Choroid plexus epithelial cell (primary cell): ENCODE results near the gene IL1R1.

Experiments used
- DNase-seq: peaks from one replicate; pipeline ENCODE4 v3.0.0-alpha.2; 2010; ENCODE audit warnings: low read depth
- H3K4me3 ChIP-seq: 2 replicates; pipeline ENCODE4 v1.5.1; 2011; ENCODE audit warnings: low read depth, mild to moderate bottlenecking, control low read depth, low read length, moderate library complexity
- TF ChIP-seq, protein P1 (sequence below): conservative IDR thresholded peaks from 2 replicates; pipeline ENCODE4 v1.5.1; 2011; ENCODE audit warnings: low read depth, mild to moderate bottlenecking, control low read depth, inconsistent platforms, low read length, moderate library complexity

IL1R1 gene

DNA sequence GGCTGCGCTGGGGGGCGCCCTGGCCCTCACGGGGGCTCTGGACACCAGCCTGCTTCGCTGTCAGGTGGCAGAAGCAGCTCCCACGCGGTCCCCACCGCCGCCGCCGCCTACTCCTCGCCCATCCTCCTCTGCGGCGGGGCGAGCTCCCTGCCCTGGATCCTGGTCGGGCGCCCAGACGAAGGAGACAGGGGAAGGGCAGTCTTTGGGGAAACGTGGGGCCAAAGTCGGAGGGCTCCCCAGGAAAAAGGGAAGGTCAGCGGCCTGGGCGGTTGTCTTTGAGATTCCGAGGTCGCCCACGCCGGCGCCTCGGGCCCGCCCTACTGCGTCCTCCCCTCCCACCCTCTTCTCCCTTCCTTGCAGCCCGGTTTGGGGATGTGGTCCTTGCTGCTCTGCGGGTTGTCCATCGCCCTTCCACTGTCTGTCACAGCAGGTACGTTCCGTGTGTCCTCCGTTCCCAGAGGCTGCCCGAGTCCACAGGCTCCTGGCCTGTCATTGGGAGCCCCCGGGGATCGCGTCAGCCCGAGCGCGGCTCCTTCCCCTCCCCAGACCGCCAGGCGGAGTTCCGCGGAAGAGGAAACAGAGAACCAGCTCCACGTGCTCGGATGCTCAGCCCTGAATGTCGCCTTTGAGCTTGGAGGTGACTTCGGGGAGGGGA, 45.1 kb downstream of the IL1R1 start:
- peak overlapping the region; percentile 63 for H3K4me3 ChIP-seq
- TF ChIP-seq, protein P1, sequence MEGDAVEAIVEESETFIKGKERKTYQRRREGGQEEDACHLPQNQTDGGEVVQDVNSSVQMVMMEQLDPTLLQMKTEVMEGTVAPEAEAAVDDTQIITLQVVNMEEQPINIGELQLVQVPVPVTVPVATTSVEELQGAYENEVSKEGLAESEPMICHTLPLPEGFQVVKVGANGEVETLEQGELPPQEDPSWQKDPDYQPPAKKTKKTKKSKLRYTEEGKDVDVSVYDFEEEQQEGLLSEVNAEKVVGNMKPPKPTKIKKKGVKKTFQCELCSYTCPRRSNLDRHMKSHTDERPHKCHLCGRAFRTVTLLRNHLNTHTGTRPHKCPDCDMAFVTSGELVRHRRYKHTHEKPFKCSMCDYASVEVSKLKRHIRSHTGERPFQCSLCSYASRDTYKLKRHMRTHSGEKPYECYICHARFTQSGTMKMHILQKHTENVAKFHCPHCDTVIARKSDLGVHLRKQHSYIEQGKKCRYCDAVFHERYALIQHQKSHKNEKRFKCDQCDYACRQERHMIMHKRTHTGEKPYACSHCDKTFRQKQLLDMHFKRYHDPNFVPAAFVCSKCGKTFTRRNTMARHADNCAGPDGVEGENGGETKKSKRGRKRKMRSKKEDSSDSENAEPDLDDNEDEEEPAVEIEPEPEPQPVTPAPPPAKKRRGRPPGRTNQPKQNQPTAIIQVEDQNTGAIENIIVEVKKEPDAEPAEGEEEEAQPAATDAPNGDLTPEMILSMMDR, result peak; percentile 71
- peak; percentile 58 for DNase-seq

- TF ChIP-seq, protein P1, result no peak
- DNase-seq, result no peak
- no peak overlapping the region for H3K4me3 ChIP-seq
These were observed 48.0 kb downstream of the IL1R1 start for GRCh38 chr2:102190430-102191107.

DNA sequence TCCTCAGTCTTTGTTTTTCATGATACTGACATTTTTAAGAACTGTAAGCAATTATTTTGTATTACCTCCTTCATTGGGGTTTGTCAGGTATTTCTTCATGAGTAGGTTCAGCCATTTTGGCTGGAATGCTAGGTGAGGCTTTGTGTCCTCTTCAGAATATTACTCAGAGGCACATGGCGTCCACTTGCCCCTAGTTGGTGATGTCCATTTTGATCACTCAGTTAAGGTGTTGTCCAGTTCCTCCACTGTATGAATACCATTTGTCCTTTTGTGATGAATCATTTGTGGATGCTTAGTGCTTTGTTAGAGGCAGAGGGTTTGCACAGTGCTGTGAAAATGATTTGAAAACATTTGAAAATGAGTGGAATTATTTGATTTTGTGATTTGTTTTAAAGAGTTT, 49.0 kb downstream of the IL1R1 start:
- no peak overlapping the region for H3K4me3 ChIP-seq
- TF ChIP-seq, protein P1, result no peak
- no peak for DNase-seq

GRCh38 chr2:102193074-102193473, 50.5 kb downstream of the IL1R1 start:
- DNase-seq, result peak; percentile 51
- TF ChIP-seq, protein P1, result no peak
- no peak overlapping the region for H3K4me3 ChIP-seq

DNA sequence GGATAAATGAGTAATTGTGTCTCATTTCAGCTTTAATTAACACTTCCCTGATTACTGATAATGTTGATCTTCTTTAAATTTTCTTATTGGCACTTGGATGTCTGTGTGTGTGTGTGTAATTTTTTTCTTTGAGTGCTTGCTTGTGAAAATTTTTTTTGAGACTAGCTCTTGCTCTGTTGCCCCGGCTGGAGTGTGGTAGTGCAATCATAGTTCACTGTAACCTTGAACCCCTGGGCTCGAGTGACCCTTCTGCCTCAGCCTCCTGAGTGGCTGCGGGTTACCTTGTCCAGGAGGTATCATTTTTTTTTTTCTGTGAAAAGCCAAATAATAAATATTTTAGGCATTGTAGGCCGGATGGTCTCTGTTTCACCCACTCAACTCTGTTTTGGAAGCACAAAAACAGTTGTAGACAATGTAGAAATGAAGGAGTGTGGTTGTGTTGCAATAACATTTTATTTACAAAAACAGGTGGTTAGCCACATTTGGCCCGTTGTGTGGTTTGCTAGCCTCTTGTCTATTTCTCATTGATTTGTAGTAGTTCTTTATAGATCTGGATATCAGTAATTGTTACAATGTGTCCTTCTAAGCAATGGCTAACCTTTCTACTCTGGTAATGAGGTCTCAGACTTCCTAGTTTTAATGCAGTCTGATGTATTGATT, 52.2 kb downstream of the IL1R1 start:
- H3K4me3 ChIP-seq, result no peak overlapping the region
- no peak for DNase-seq
- TF ChIP-seq, protein P1, result no peak

DNA sequence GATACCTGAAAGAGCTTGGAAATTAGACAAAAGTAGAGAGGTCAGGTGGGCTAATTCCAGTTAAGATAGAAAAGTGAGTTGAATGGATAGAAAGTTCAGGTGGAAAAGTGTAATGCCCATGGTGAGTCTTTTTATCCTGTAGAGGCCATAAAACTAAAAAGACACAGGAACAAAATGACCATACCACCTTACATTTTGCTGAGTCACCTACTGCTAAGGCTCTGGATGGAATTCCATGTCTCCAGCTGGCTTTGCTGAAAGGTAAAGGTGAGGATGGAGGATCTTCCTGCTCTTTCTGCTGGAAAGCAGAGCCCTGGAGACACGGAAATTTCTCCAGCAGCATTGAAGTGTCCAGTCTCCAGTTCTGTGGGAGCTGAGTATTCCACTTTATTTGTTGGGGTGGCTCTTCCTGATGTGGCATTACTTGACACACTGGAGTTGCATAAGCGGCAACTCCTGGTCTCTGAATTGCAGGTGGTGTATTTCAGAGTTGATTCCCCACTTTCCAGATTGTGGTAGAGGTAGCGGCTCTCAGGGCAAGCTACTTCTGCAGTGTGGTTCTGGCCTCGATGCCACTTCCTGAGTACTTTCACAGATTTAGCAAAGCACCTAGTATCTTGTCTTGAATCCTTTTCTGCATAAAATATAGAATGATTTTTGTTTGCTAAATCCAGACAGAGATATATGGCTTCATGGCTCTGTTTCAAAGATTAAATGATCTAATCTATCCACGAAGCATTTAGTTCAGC, 55.0 kb downstream of the IL1R1 start:
- H3K4me3 ChIP-seq, result no peak overlapping the region
- no peak for DNase-seq
- TF ChIP-seq, protein P1, result no peak
